ENCODE data around the gene ACTN4.

ACTN4 gene

GRCh38 chr19:38717051-38717450 lies 69.6 kb downstream of the ACTN4 start:
- Histone ChIP-seq H3K36me3 (ENCODE audit: insufficient read depth, low read length) (peaks cover 88% of the 10 kb centered on the region; the same call in 1 of the 2 replicates), H3K9me2 (replicated peaks; ENCODE audit: low read depth, low read length) (no peaks in the 10 kb centered on the region), H3K4me2 (ENCODE audit: low read depth, low read length, poor library complexity, severe bottlenecking) (no peak overlapping the region), H3K4me3 (ENCODE audit: low read length, poor library complexity, severe bottlenecking) (no peak overlapping the region), H3K4me1 (ENCODE audit: insufficient read depth, low read length, poor library complexity, severe bottlenecking) (no peaks in the 10 kb centered on the region), H3F3A (ENCODE audit: low read depth) (no peaks in the 10 kb centered on the region), H3K79me2 (ENCODE audit: insufficient read depth, low read length) (no peaks in the 10 kb centered on the region), H3K9ac (ENCODE audit: low read depth, low read length, poor library complexity, severe bottlenecking) (no peak overlapping the region), H4K20me1 (ENCODE audit: insufficient read depth, low read length, poor library complexity, severe bottlenecking) (no peaks in the 10 kb centered on the region), H2AFZ (ENCODE audit: low read length) (no peak overlapping the region), H3K27me3 (ENCODE audit: insufficient read depth, low read length, poor library complexity, severe bottlenecking) (no peaks in the 10 kb centered on the region), H3K9me3 (ENCODE audit: insufficient read depth, low read depth, low read length) (no peaks in the 10 kb centered on the region)
- TF ChIP-seq EZH2phosphoT487 (IDR thresholded peaks at IDR 0.05; ENCODE audit: borderline replicate concordance) (no peak), CTCF (conservative IDR thresholded peaks at IDR 0.05; ENCODE audit: low read length) (no peak)

GRCh38 chr19:38717855-38718254 lies 70.4 kb downstream of the ACTN4 start:
- Histone ChIP-seq H3F3A (ENCODE audit: low read depth) (no peaks in the 10 kb centered on the region), H4K20me1 (ENCODE audit: insufficient read depth, low read length, poor library complexity, severe bottlenecking) (no peaks in the 10 kb centered on the region), H3K4me1 (ENCODE audit: insufficient read depth, low read length, poor library complexity, severe bottlenecking) (no peaks in the 10 kb centered on the region), H3K4me2 (ENCODE audit: low read depth, low read length, poor library complexity, severe bottlenecking) (no peak overlapping the region), H3K4me3 (ENCODE audit: low read length, poor library complexity, severe bottlenecking) (no peak overlapping the region), H3K9ac (ENCODE audit: low read depth, low read length, poor library complexity, severe bottlenecking) (no peak overlapping the region), H3K9me2 (replicated peaks; ENCODE audit: low read depth, low read length) (no peaks in the 10 kb centered on the region), H2AFZ (ENCODE audit: low read length) (no peak overlapping the region), H3K27me3 (ENCODE audit: insufficient read depth, low read length, poor library complexity, severe bottlenecking) (no peaks in the 10 kb centered on the region), H3K36me3 (ENCODE audit: insufficient read depth, low read length) (peaks cover 88% of the 10 kb centered on the region; the same call in 1 of the 2 replicates), H3K79me2 (ENCODE audit: insufficient read depth, low read length) (no peaks in the 10 kb centered on the region), H3K9me3 (ENCODE audit: insufficient read depth, low read depth, low read length) (no peaks in the 10 kb centered on the region)
- TF ChIP-seq CTCF (conservative IDR thresholded peaks at IDR 0.05; ENCODE audit: low read length) (no peak), EZH2phosphoT487 (IDR thresholded peaks at IDR 0.05; ENCODE audit: borderline replicate concordance) (no peak)

GRCh38 chr19:38718747-38719543 lies 71.5 kb downstream of the ACTN4 start:
- H3K79me2 ChIP-seq (ENCODE audit: insufficient read depth, low read length) = no peaks in the 10 kb centered on the region
- H3K9me3 ChIP-seq (ENCODE audit: insufficient read depth, low read depth, low read length) = no peaks in the 10 kb centered on the region
- H2AFZ ChIP-seq (ENCODE audit: low read length) = no peak overlapping the region
- H3K9ac ChIP-seq (ENCODE audit: low read depth, low read length, poor library complexity, severe bottlenecking) = no peak overlapping the region
- H3K4me3 ChIP-seq (ENCODE audit: low read length, poor library complexity, severe bottlenecking) = no peak overlapping the region
- TF ChIP-seq EZH2phosphoT487 (IDR thresholded peaks at IDR 0.05; ENCODE audit: borderline replicate concordance) = no peak
- TF ChIP-seq CTCF (conservative IDR thresholded peaks at IDR 0.05; ENCODE audit: low read length) = no peak
- H3K36me3 ChIP-seq (ENCODE audit: insufficient read depth, low read length) = peaks cover 88% of the 10 kb centered on the region; the same call in 1 of the 2 replicates
- no peaks in the 10 kb centered on the region for H3K9me2 ChIP-seq (replicated peaks; ENCODE audit: low read depth, low read length)
- H4K20me1 ChIP-seq (ENCODE audit: insufficient read depth, low read length, poor library complexity, severe bottlenecking) = no peaks in the 10 kb centered on the region
- H3K4me1 ChIP-seq (ENCODE audit: insufficient read depth, low read length, poor library complexity, severe bottlenecking) = no peaks in the 10 kb centered on the region
- H3F3A ChIP-seq (ENCODE audit: low read depth) = no peaks in the 10 kb centered on the region
- H3K4me2 ChIP-seq (ENCODE audit: low read depth, low read length, poor library complexity, severe bottlenecking) = no peak overlapping the region
- no peaks in the 10 kb centered on the region for H3K27me3 ChIP-seq (ENCODE audit: insufficient read depth, low read length, poor library complexity, severe bottlenecking)
